ENCODE measurements around the gene IFITM2.

DNA sequence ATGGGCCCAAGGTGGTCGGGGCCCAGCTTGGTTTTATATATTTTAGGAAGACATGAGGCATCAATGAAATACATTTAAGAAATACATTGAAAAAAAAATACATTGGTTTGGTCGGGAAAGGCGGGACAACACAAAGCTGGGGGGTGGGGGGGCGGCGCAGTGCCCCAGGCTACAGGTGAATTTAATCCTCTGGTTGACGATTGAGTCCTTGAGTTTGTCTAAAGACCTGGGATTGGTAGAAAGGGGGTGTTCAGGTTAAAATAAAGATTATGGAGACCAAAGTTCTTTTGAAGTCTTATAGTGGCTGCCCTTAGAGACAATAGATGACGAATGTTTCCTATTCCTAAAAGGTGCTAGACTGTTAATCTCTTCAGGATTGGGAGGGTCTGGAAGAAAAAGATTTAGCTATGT, 9.3 kb downstream of the IFITM2 start:
- TF ChIP-seq ZNF552 (CRISPR knock-in tag; IDR thresholded peaks at IDR 0.05; ENCODE audit: borderline replicate concordance) (no peak), ZNF30 (CRISPR knock-in tag; IDR thresholded peaks at IDR 0.05) (no peak)

All from HepG2 (cell line).